Stimulated activated CD8-positive, alpha-beta memory T cell treated with anti-CD3 and anti-CD28 coated beads, Interleukin-2, amount 100 ng/mL, for 48 hours (primary cell): ENCODE data around the gene SEC31A.
"Not testable (repeated sequence)": the region's sequence is repeated elsewhere in the genome, so short reads cannot be mapped to it uniquely, and the experiment has no call there.

ENCODE experiments used
- DNase-seq, 2 donors: peaks; one replicate each; pipeline ENCODE4 v3.0.0-alpha.2; 2020; ENCODE audit warnings: low read depth in 2 of 2

SEC31A gene

DNA sequence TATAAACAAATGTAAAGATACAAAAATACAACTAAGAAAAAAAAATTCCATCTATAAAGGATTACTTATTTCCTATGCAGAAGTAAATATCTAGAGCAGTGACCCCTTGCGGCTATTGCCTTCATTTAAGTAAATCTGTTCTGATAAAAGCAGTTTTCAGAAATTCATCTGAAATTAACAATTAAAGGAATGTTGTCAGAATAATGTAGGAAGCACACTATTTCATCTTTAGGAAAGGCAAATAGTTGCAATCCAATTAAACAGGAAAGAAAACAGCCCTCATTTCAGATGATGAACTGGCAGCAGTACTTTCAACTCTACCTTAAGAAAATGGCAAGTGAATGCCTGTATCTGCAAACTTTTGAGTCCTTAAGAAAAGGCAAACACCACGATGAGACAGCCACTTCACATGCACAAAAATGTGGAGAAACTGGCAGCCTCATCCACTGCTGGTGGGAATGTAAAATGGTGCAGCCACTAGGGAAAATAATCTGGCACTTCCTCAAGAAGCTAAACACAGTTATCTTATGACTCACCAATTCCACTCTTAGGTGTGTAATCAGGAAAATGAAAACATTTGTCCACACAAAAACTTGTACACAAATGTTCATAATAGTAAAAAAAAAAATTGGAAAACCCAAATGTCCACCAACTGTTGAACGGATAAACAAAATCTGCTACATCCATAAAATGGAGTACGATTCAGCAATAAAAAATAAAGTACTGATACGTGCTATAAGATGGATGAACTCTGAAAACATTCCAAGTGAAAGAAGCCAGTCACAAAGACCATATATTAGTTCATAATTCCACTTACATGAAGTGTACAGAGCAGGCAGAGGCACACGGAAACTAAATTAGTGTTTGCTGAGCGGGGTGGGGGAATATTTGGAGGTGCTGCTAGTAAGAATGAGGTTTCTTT lies 7.6 kb upstream of the SEC31A start:
- DNase-seq, result no peak

DNA sequence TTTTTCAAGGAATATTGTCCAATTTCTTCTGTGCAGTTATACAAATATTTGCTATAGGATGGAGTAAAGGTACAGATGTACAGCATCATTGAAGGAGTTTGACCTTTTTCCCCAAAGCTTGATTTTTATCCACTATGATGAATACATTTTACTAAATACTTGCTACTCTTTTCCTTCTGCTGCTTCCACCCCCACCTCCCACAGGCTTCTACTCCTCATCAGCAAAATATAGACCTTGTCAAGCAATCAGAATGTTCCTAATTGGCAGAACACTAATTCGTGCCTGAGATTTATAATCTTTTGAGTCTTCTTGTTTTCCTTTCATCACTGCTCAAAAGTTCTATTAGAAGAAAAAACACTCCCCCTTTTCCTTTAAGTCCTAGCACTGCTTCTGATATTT lies 5.8 kb upstream of the SEC31A start:
- no peak for DNase-seq

DNA sequence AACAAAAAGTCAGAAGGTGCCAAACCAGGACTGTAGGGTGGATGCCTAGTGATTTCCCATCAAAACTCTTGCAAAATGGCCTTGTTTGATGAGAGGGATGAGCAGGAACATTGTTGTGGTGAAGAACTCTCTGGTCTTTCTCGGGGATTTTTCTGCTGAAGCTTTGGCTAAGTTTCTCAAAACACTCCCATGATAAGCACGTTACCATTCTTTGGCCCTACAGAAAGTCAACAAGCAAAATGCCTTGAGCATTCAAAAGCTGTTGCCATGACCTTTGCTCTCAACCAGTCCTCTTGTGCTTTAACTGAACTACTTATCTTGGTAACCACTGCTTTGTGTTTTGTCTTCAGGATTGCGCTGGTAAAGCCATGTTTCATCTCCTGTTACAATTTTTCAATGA lies 3.0 kb upstream of the SEC31A start:
- DNase-seq, result no peak

DNA sequence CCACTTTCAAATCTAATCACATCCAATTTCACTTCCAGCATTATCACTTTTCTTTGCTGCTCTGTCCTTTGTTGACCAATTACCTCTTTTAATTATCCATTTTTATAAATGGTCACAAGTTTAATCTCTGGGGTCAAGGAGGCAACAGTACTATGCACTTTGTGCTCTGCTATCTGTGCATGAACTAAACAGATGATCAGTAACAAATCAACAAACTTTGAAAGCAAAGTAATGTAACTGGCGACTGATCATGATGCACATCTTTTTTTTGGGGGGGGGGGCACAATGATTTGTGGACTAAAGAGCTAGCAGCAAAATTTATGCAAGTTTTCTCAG lies 1.5 kb upstream of the SEC31A start:
- no peak for DNase-seq

DNA sequence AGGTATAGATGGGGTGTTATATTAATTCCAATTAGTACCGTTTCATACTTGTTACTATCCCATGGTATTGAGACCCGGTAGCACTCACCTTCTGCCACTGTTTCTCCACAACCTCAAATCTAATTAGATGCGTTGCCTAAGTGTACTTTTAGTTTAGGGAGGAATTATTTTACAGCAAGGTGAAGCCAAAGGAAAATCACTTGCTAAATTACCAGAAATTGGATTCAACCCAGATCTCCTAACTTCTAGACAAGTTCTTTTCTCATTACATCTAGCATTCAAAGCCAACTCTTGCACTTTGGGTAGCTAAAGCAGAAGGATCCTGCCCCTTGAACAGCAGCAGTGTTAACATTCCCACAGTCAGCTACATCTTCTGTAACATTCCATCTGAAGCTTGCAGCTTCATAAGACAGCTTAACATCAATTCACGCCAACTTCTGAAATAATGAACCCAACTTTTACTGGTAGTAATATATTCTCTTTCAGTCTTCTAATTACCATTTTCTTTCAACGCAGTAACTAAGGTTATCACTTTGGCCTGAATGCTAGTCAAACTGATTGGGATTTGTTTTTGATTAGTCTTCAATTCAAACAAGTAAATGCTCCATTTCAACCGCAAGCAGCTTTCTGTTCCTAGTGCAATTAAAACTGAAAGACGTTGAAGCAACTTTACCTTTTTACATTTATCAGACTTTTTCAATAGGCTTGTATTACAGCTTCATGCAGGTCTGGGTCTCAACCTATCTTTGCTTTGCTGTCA lies 934 bp upstream of the SEC31A start:
- DNase-seq, result no peak

DNA sequence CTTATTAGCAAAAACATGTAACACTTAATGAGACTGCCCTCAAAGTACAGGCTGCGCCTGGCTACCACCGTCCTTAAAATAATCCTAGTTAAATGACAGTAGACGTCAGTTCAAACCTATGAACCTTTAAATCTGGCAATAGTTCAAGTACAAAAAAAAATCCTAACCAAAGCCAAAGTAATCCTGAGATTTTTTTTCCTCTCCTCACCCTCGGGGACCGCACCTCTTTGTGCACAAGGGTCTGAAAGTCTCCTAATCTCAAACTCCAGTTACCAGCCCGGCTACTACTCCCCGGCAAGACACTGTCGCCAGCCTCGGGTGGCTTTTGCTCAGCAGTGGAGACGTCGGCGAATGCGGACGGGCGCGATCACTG lies 439 bp downstream of the SEC31A start:
- DNase-seq, result no peak

DNA sequence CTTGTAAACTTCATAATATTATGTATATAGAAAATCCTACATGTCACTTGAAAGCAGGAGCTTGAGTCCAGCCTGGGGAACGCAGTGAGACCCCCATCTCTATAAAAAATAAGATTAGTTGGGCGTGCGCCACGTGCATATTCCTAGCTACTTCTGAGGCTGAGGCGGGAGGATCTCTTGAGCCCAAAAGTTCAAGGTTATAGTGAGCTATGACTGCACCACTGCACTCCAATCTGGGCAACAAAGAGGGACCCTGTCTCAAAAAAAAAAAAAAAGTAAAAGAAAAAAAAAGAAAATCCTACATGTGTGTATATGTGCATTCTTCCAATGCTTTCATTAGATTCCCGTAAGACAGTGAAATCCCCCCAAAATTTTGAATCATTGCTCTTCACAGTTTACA lies 1.7 kb downstream of the SEC31A start:
- no peak for DNase-seq

DNA sequence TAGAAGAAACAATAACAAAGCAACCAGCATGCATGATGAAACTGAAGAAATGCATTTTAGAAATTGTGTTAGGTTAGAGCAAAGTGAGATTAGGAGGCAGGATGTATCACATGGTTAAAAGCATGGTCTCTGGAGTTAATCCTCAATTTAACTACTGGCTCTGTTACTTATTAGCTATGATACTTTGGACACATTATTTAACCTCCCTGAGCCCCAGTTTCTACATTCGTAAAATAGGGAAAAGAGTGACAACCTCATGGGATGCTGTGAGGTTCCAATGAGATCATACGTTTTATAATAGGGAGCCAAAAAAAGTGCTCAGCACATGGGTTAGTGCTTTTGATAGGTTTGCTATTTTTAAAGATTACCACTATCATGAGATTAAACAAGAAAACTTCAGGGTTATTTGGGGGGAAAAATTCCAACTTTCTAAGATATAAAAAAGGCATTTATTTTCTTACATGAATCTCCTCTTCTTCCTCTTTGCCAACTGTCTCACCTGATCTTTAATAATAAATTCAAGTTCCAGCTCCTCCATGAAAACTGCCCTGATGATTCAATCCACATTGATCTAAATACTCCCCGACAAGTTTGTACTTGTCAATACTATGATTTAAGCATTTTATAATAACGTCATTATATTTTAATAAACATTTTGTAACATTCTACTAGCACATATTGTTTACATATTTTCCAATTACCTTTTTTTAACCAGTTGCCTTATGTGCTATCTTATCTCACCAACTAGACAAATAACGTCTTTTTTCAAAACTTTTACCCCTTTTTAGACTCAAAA lies 4.6 kb downstream of the SEC31A start:
- no peak for DNase-seq

DNA sequence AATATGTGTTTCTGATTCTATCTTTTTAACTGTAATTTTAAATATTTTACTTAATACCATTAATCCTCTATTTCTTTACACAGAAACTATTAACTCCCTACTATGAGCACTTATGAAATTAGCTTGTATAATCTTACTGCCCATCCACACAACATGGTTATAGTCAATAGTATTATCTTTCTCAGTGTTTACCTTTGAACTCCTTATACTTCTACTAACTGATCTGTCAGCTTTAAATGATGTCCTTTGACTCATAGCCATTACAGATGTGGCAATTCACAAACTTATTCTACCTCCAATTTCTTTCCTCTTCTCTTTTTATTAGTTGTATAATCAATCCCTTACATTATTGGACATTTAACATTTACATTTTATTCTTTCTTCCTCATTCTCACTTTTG lies 5.5 kb downstream of the SEC31A start:
- DNase-seq, result no peak

DNA sequence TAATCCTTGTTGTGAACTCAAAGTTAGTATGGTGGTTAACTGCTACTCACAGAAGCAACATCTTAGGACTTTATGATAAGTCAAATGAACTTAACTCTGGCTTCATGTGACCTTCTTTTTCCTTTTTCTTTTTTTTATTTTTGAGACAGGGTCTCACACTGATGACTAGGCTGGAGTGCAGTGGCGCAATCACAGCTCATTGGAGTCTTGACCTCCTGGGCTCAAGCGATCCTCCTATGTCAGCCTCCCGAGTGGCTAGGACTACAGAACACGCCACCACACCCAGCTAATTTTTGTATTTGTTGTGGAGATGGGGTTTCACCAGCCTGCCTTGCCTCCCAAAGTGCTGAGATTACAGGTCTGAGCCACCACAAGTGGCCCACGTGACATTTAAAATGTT lies 22.4 kb downstream of the SEC31A start:
- no peak for DNase-seq

DNA sequence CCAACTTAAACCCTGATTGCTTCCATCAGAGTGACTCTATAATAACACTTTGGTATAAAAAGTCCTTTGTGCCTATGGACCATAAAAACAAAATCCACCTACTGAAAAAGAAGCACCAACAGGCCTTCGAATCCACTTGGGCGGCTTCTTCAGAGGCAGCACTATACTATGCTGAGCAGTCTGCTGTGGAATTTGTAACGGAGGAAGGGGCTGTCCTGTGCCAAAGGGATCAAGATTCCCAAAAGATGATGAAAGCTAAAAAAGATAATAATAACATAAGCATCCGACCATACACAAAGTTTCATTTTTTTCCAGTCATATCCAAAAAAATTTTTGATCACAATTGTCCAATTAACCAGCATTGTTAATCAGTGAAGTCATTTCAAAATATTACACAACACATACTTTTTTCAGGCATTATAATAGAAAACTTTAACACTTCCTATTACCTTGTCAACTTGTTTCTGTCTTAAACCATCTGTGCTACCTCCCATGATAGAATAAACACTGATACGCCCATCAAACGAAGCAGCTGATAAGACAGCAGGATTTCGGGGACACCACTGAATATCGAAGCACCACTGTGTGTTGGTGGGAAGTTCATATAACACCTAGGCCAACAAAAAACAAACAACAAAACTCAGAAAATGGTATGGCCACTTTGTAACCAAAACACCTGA lies 24.1 kb downstream of the SEC31A start:
- no peak for DNase-seq

DNA sequence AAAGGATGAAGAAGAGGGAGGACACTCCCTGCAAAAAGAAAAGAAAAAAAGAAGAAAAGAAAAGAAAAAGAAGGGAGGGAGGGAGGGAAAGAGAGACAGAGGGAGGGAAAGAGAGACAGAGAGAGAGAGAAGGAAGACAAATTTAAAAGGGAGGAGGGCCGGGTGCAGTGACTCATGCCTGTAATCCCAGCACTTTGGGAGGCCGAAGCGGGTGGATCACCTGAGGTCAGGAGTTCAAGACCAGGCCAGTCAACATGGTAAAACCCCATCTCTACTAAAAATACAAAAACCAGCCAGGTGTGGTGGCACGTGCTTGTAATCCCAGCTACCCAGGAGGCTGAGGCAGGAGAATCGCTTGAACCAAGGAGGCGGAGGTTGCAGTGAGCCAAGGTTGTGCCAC lies 24.9 kb downstream of the SEC31A start:
- DNase-seq, result not testable (repeated sequence)

DNA sequence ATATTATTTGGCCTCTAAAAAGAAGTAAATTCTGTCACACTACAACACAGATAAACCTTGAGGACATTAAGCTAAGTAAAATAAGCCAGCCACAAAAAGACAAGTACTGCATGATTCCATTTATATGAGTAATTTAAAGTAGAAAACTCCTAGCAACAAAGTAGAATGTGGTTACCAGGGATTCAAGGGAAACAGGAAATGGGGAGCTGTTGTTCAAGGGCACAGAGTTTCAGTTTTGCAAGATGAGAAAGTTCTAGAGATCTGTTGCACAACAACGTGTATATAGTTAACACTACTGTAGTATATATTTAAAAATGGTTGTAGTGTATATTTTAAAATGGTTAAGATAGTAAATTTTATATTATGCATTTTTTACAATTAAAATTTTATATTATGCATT lies 25.4 kb downstream of the SEC31A start:
- no peak for DNase-seq

DNA sequence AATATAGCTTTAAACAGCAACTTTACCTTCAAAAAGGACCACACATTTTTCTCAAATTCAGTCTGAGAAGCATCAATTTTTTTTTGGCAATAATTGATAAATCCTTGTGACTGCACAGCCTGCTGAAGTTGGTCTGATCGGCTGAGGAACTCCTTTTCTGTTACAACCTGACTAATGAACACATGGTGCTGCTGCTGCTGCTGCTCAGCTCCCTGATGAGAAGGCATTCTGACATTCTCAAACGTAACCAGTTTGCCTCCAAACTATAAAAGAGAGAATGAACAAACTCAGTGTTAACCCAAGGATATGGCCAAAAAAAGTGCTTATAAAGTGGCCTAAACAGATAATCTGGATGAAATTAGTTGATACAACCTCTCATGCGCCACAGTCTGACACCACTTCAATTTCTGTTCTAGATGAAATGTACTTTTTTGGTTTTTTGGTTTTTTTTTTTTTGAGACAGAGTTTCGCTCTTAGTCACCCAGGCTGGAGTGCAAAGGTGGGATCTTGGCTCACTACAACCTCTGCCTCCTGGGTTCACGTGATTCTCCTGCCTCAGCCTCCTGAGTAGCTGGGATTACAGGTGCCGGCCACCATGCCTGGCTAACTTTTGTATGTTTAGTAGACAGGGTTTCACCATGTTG lies 26.5 kb downstream of the SEC31A start:
- DNase-seq, result no peak

DNA sequence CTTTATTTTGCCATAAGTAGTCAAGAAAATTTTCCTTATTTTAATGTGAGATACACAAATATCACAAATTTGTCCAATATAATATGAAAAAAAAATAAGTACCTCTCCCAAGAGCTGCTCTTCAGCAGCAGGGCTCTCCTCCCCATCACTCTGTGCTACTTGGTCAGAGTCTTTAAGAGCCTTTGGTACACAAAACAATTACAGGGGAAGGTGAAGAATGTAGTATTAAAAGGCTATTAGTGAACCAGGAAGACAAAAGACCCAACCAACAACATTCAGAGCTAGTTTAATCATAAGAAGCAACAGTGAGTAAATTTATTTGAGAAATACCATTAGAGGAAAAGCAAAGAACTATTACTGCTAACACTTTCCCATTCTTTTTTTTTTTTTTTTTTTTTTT lies 29.4 kb downstream of the SEC31A start:
- no peak for DNase-seq

DNA sequence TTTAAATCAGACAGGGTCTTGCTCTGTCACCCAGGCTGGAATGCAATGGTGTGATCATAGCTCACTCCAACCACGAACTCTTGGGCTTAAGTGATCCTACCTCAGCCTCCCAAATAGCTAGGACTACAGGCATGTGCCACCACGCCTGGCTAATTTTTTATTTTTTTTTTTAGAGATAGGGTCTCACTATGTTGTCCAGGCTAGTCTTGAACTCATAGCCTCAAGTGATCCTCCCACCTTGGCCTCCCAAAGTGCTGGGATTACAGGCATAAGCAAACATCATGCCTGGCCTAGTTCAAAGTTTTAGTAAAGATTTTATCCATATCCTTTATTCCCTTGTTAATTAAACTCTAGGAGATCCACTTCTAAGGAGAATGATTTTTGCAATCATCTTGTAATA lies 30.5 kb downstream of the SEC31A start:
- not testable (repeated sequence) for DNase-seq

DNA sequence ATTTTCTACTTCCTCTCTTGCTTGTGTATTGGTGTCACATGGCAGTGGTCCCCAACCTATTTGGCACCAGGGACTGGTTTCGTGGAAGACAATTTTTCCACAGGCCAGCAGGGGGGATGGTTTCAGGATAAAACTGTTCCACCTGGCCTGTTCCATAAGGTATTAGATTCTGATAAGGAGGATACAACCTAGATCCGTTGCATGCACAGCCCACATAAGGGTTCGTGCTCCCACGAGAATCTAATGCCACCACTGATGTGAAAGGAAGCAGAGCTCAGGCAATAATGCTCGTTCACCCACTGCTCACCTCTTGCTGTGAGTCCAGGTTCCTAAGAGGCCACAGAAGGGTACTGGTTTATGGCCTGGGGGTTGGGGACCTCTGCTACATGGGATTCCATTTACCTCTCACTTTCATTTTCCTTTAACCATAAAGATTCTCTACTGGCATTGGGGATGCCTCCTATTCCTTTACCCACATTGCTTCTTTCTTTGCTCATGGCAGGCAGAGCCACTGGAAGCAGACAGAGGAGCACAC lies 38.1 kb downstream of the SEC31A start:
- DNase-seq, result no peak

DNA sequence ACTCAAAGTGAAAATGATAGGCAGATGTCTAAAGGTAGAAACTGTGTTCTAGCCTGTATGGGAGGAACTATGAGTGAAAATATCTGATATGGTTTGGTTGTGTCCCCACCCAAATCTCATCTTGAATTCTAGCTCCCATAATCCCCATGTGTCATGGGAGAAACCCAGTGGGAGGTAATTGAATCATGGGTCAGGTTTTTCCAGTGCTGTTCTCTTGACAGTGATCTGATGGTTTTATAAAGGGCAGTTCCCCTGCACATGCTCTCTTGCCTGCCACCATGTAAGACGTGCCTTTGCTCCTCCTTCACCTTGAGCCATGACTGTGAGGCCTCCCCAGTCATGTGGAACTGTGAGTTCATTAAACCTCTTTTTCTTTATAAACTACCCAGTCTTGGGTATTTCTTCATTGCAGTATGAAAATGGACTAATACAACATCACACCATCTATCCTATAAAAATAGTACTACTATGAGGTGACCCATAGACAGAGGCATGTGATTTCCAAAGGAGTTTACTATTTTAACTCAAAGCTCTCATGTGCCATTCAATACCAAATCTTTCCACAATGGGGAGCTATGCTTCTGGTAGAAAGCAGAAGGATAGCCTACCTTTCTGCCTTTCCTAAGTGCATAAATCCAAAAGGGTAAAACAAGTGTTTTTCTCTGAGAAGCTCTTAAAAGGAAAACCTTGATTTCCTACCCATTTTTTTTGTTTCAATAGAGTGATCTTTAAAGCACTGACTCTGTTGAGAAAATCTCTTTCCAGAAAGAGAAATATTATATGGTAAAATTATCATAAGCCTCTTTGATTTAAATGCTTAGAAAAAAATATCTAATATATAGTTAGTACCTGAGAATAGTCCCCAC lies 38.8 kb downstream of the SEC31A start:
- DNase-seq, result no peak

DNA sequence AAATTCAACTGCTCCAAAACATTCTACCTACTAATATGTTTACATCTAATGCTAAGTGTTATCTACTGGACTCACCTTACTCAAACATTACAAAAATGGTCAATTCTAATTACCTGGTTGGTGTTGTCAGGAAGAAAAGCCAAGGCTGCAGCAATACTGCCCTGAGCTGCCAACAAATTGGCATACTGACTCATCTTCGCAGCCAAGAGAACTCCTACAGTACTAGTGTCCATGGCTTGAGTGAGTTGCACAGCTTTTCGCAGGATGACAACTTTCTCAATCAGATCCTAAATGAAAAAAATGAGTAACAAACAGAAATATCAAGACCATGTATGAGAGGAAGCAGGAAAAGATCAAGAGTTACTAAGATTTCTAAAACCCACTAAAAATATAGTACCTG lies 39.6 kb downstream of the SEC31A start:
- no peak for DNase-seq

DNA sequence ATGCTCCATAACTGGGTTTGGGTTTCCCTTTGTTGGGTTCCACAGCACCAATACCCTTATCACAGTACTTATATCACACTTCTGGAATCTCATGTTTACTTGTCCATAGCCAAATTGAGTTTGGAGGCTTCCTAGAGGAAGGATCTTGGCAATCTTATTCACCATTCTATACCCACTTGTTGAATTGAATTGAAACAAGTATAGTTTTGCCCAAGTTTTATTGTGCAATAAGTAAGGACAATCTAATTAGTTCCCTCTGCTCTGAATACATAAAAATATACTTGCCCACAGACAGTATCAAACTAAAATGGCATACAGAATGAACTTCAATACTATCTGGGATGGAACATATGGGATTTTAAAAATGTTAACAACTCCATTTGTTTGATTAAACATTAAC lies 40.3 kb downstream of the SEC31A start:
- no peak for DNase-seq
